Liver (tissue), 9 donors: ENCODE data around the gene TNF. TPM values are rescaled to one million over a fixed set of nuclear protein-coding genes. Genes with fewer than 3 reads are reported as not detected.
A peak's percentile ranks its signal among the peaks of the same experiment; 100 is the strongest.

Experiments
- DNase-seq: peaks from one replicate; pipeline ENCODE4 v3.0.0-alpha.2; 2017; ENCODE audit warnings: low spot score
- H3K27ac ChIP-seq, 2 donors: one replicate each; pipeline ENCODE4 v1.7.0; 2013; ENCODE audit warnings: inconsistent platforms in 2 of 2, low read length in 2 of 2, control low read depth in 1 of 2, low read depth in 1 of 2, mild to moderate bottlenecking in 1 of 2
- H3K27me3 ChIP-seq, 4 donors: one replicate each; pipeline versions ENCODE4 v1.6.1 to v1.7.0; 2013; ENCODE audit warnings: low read length in 3 of 4, inconsistent platforms in 1 of 4, mild to moderate bottlenecking in 1 of 4, moderate library complexity in 1 of 4; ENCODE audit not compliant: control insufficient read depth in 4 of 4, insufficient read depth in 4 of 4
- H3K36me3 ChIP-seq, 4 donors: one replicate each; pipeline versions ENCODE4 v1.6.1 to v1.7.0; 2013; ENCODE audit warnings: low read length in 3 of 4, mild to moderate bottlenecking in 3 of 4, low read depth in 1 of 4, moderate library complexity in 1 of 4; ENCODE audit not compliant: control insufficient read depth in 4 of 4, insufficient read depth in 3 of 4
- H3K4me1 ChIP-seq, 4 donors: one replicate each; pipeline versions ENCODE4 v1.6.1 to v1.7.0; 2013; ENCODE audit warnings: low read length in 3 of 4, mild to moderate bottlenecking in 3 of 4, moderate library complexity in 1 of 4; ENCODE audit not compliant: control insufficient read depth in 4 of 4, insufficient read depth in 4 of 4
- H3K4me3 ChIP-seq, 3 donors: one replicate each; pipeline versions ENCODE4 v1.6.1 to v1.7.0; 2013; ENCODE audit warnings: low read length in 3 of 3, control low read depth in 1 of 3, low read depth in 1 of 3, mild to moderate bottlenecking in 1 of 3
- H3K9ac ChIP-seq, 2 donors: one replicate each; pipeline ENCODE4 v1.7.0; 2013; ENCODE audit warnings: low read length in 2 of 2, mild to moderate bottlenecking in 2 of 2, moderate library complexity in 2 of 2, control low read depth in 1 of 2, low read depth in 1 of 2
- H3K9me3 ChIP-seq, 4 donors: one replicate each; pipeline versions ENCODE4 v1.6.1 to v1.7.0; 2013; ENCODE audit warnings: low read length in 3 of 4; ENCODE audit not compliant: control insufficient read depth in 4 of 4
- FOXA2 ChIP-seq: IDR thresholded peaks from 2 replicates; pipeline ENCODE4 v1.6.1; 2016; ENCODE audit warnings: antibody characterized with exemption
- JUND ChIP-seq, 2 donors: IDR thresholded peaks; 2 replicates each; pipeline ENCODE4 v1.6.1; 2016; ENCODE audit warnings: antibody characterized with exemption in 2 of 2
- RAD21 ChIP-seq, 2 donors: IDR thresholded peaks; 2 replicates each; pipeline ENCODE4 v1.6.1; 2016; ENCODE audit warnings: antibody characterized with exemption in 2 of 2, mild to moderate bottlenecking in 2 of 2
- SP1 ChIP-seq: IDR thresholded peaks from 2 replicates; pipeline ENCODE4 v1.6.1; 2018; ENCODE audit warnings: antibody characterized with exemption, mild to moderate bottlenecking
- TAF1 ChIP-seq: conservative IDR thresholded peaks from 2 replicates; pipeline ENCODE4 v1.6.1; 2016; ENCODE audit warnings: antibody characterized with exemption, mild to moderate bottlenecking
- WGBS: extraction: QIAGEN DNeasy Blood & Tissue Kit; methylation state at CpG from one replicate; pipeline ENCODE4 v1.1.7; 2013; 5-methylcytosine and 5-hydroxymethylcytosine counted together
- polyA plus RNA-seq, 2 donors: library from polyadenylated mRNA; stranded (reverse) in 1 of 2; unstranded in 1 of 2; fragments of 200-250 nt in 1 of 2; fragments of >200 nt in 1 of 2; fragmentation: Nextera tagmentation in 1 of 2; extraction: Ambion mirVana in 1 of 2; gene quantifications; one replicate each; pipeline versions ENCODE4 v1.2.1 to v1.2.3, GENCODE V29; 2013 to 2015
- total RNA-seq, 2 donors: library from RNA; depleted of rRNA; stranded (reverse); fragments of >200 nt; gene quantifications; one replicate each; pipeline ENCODE4 v1.2.3, GENCODE V29; 2014
- TF ChIP-seq, protein P1 (sequence below): IDR thresholded peaks from 2 replicates; pipeline ENCODE4 v1.6.1; 2016; ENCODE audit warnings: antibody characterized with exemption
- TF ChIP-seq, protein P2 (sequence below): IDR thresholded peaks from 2 replicates; pipeline ENCODE4 v1.6.1; 2016; ENCODE audit warnings: antibody characterized with exemption, mild to moderate bottlenecking
- TF ChIP-seq, protein P3 (sequence below): IDR thresholded peaks from 2 replicates; pipeline ENCODE4 v1.6.1; 2016; ENCODE audit warnings: antibody characterized with exemption
- TF ChIP-seq, protein P4 (sequence below): IDR thresholded peaks from 2 replicates; pipeline ENCODE4 v1.6.1; 2016; ENCODE audit warnings: antibody characterized with exemption
- donor health status: healthy.
- donor health status: healthy.
- donor health status: healthy.
- donor health status: healthy.
- donor health status: healthy.

The TNF gene
- total and polyA plus RNA-seq, 4 donors = 0.06 to 0.42 (median 0.19) TPM; not detected in 1

DNA sequence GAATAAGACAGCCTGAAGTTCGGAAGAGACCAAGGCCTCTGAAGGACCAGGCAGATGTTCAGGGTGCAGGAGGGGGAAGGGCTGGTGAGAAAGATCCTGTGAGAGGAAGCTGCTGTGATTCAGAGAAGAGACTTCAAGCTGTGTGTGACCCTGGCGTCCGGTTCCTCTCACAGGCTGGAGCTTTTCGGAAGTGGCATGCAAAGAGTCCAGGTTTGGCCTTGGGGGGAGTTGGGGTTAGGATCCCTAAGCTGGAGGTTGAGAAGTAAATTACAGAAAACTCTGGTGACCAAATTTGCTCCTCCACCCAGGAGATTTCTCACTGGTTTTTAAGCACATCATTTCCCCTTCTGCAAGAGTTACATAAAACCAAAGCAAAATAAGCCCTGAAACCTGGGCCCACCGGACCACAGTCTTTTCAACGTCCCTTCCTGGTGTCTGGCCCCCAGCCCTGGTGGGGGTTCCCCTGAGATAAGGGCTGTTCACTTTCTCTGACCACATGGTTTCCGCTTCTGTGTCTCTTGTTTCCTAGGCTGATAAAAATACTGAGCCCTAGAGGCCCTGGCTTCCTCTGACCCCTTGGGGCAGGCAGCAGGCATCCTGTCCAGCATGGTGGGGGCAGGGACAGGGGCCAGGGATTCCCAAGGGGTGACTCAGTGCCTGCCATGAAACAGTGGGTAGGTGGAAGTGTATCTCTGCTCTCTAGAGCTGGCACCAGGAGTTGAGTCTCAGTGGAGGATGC, 15.2 kb upstream of the TNF start (continued):
- TF ChIP-seq, protein P1, sequence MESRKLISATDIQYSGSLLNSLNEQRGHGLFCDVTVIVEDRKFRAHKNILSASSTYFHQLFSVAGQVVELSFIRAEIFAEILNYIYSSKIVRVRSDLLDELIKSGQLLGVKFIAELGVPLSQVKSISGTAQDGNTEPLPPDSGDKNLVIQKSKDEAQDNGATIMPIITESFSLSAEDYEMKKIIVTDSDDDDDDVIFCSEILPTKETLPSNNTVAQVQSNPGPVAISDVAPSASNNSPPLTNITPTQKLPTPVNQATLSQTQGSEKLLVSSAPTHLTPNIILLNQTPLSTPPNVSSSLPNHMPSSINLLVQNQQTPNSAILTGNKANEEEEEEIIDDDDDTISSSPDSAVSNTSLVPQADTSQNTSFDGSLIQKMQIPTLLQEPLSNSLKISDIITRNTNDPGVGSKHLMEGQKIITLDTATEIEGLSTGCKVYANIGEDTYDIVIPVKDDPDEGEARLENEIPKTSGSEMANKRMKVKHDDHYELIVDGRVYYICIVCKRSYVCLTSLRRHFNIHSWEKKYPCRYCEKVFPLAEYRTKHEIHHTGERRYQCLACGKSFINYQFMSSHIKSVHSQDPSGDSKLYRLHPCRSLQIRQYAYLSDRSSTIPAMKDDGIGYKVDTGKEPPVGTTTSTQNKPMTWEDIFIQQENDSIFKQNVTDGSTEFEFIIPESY = no peak
- TF ChIP-seq RAD21 (IDR thresholded peaks at IDR 0.05) (no peak), JUND (IDR thresholded peaks at IDR 0.05) (peak in 1 of 2 donors; percentile 71)

DNA sequence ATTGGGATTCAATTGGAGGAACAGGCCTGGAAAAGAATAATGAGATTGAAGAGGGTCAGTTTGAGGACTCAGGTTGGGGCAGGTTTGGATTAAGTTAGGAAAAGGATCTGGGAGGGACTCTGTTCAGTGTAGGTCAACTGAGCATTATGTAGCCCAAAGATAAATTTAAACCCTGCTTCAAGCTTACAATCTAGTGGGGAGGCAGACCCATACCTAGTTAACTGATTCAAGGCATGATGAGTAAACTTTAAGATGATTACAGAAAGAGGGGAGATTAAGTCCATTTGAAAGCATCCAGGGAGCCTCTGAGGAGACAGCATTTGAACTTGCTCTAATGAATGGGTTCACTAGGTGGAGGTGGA, 14.7 kb upstream of the TNF start:
- H3K36me3 ChIP-seq = peaks cover 6 to 14% (median 6%) of the 10 kb centered on the region in 4 donors
- H3K4me3 ChIP-seq = no peak overlapping the region
- H3K9me3 ChIP-seq = no peaks in the 10 kb centered on the region
- H3K9ac ChIP-seq = no peak overlapping the region
- DNase-seq = no peak
- H3K27ac ChIP-seq = peak overlapping the region; percentile 2 to 84
- H3K27me3 ChIP-seq = no peaks in the 10 kb centered on the region
- TF ChIP-seq SP1 = no peak
- TF ChIP-seq, protein P2, sequence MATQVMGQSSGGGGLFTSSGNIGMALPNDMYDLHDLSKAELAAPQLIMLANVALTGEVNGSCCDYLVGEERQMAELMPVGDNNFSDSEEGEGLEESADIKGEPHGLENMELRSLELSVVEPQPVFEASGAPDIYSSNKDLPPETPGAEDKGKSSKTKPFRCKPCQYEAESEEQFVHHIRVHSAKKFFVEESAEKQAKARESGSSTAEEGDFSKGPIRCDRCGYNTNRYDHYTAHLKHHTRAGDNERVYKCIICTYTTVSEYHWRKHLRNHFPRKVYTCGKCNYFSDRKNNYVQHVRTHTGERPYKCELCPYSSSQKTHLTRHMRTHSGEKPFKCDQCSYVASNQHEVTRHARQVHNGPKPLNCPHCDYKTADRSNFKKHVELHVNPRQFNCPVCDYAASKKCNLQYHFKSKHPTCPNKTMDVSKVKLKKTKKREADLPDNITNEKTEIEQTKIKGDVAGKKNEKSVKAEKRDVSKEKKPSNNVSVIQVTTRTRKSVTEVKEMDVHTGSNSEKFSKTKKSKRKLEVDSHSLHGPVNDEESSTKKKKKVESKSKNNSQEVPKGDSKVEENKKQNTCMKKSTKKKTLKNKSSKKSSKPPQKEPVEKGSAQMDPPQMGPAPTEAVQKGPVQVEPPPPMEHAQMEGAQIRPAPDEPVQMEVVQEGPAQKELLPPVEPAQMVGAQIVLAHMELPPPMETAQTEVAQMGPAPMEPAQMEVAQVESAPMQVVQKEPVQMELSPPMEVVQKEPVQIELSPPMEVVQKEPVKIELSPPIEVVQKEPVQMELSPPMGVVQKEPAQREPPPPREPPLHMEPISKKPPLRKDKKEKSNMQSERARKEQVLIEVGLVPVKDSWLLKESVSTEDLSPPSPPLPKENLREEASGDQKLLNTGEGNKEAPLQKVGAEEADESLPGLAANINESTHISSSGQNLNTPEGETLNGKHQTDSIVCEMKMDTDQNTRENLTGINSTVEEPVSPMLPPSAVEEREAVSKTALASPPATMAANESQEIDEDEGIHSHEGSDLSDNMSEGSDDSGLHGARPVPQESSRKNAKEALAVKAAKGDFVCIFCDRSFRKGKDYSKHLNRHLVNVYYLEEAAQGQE = peak; percentile 2
- peaks cover 0 to 22% (median 7%) of the 10 kb centered on the region in 4 donors for H3K4me1 ChIP-seq

DNA sequence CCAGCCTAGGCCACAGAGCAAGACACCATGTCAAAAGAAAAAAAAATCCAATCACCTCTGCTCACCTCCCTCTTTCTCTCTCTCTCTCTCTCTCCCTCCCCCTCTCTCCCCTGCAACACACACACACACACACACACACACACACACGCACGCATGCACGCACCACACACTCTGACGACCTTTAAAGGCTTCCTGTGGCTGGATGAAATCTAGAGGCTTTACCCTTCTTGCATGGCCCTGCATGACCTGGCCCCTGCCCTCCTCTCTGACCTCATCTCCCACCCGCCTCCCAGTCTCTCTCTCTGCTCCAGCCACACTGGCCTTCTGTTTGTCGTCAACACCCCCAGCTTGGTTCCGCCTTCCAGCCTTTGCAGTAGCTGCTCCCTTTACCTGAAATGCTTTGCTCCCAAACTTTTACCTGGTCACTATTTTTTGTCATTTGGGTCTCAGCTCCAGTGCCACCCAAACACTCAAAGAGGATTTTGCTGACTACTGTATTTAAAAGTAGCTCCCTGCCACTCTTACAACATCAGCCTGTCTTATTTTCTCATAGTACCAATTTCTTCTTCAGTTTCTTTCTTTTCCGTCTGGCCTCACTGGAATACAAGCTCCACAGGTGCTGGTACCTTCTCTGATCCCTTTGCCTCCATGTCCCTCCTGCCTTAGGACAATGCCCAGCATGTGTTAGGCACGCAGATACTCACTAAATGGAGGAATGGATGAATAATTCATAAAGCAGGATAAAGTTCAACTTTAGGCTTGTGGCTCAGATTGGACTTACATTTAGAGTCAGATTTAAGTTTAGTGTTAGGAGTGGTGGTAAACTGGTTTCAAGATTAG, 7.6 kb upstream of the TNF start:
- Histone ChIP-seq H3K27ac (no peak overlapping the region), H3K36me3 (no peaks in the 10 kb centered on the region), H3K4me1 (no peaks in the 10 kb centered on the region), H3K9ac (no peak overlapping the region), H3K9me3 (no peaks in the 10 kb centered on the region), H3K27me3 (no peaks in the 10 kb centered on the region), H3K4me3 (no peak overlapping the region)
- WGBS = 51% methylated on average over 9 of the region's 9 CpGs
- DNase-seq = no peak
- TF ChIP-seq TAF1 (no peak), FOXA2 (no peak), RAD21 (IDR thresholded peaks at IDR 0.05) (no peak), SP1 (no peak)
- TF ChIP-seq, protein P1 = no peak
- TF ChIP-seq, protein P3, sequence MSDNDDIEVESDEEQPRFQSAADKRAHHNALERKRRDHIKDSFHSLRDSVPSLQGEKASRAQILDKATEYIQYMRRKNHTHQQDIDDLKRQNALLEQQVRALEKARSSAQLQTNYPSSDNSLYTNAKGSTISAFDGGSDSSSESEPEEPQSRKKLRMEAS = no peak
- TF ChIP-seq, protein P4, sequence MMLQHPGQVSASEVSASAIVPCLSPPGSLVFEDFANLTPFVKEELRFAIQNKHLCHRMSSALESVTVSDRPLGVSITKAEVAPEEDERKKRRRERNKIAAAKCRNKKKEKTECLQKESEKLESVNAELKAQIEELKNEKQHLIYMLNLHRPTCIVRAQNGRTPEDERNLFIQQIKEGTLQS = no peak
